Endothelial cell of hepatic sinusoid (primary cell): ENCODE data around the gene CDK17.
"Not testable (repeated sequence)": the region's sequence is repeated elsewhere in the genome, so short reads cannot be mapped to it uniquely, and the experiment has no call there.

Source experiments
- in situ Hi-C: cut with HindIII; loops from 2 replicates; pipeline ENCODE4 v1.10.0; 2017; ENCODE audit warnings: low sequenced_read_pairs

CDK17 gene

DNA sequence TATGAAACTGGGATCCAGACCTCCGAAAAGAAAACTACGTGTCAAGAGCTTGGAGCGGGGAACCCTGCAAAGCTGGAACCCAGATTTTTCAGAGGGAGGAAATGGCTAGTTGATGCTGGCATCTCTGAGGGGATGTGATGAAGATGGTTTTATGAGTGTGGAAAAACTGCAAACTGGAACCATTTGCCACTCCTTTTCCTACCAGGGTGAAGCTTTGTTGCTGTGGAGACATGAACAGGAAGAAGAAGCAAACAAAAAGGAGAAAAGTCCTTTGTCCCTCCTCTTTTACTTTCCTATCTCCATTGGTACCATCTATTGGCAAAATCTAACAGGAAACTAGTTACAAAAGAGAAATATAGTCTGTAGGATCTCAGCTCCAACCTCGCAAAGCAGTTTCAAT is 39.2 kb downstream of the CDK17 start:
- in situ Hi-C loops = no loop called here

DNA sequence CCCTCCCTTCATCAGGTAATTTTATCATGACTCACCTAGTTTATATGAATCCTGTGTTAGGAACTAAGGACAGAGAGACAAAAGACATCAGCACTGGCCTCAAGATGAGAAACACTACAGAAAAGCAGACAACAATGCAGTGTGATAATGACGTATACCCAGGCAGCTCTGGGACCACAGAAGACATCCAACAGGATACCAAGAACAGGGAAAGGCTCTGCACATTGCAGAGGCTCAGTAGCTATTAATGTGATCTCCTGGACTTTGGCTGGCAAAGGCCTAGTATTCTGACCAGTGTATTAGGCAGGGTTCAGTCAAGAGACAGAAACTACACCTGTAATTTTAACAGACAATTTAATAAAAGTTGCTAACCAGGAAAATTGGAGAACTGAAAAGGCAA is 39.7 kb downstream of the CDK17 start:
- in situ Hi-C loops = no loop called here

DNA sequence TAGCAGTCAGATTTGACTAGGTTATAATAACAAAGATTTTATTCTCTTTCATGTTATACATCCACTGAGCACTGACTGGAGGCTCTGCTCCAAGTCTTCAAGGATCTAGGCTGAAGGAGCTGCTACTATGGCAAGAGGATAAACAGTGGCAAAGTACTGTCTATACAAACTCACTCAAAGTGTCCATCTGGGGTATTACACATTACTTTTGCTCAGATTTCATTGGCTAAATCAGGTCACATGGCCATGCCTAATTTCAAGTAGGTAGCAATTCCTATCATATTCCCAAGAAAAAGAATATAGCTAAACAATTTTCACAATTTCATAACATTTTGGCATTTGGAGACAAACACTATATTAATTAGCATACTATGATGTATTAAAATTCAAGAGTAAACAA is 40.9 kb downstream of the CDK17 start:
- in situ Hi-C loops = no loop called here

DNA sequence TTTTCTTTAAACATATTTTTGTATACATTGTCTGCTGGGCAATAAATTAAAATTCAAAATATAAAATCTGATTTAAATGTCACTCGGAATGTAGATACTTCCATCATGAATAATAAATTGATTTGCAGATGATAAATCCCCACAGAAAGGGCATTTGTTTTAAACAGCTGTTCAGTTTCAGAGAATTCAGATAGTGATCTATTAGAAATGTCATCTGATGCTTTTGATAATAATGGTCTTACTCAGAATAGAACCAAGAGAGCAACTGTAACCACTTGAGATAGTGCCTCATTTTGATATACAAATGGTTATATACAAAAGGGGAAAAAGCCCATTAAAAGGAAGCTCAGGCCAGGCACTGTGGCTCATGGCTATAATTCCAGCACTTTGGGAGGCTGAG is 43.4 kb downstream of the CDK17 start:
- in situ Hi-C loops = no loop called here

DNA sequence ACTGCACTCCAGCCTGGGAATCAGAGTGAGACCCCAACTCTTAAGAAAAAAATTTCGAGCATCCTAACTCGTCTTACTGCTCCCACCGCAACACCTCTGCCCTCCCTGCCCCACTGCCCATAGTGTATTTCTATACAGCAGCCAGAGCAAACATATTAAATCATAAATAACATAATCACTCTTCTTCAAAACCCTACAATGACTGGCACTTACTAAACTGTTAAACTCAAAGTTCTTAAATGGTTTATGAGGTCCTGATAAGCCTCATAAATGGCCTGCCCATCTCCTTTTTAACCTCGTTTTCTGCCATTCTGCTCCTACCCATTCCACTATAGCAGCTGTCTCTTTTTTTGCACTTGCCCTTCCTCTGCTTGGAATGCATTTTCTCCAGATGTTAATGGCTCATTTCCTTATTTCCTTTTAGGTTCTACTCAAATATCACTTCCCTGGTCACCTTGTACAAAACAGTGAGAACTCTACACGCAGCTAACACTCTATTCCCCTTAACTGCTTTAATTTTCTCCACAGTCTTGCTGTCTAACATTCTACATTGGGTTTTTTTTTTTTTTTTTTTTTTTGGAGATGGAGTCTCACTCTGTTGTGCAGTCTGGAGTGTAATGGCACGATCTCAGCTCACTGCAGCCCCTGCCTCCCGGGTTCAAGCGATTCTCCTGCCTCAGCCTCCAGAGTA is 45.2 kb downstream of the CDK17 start:
- in situ Hi-C loops = no loop called here

DNA sequence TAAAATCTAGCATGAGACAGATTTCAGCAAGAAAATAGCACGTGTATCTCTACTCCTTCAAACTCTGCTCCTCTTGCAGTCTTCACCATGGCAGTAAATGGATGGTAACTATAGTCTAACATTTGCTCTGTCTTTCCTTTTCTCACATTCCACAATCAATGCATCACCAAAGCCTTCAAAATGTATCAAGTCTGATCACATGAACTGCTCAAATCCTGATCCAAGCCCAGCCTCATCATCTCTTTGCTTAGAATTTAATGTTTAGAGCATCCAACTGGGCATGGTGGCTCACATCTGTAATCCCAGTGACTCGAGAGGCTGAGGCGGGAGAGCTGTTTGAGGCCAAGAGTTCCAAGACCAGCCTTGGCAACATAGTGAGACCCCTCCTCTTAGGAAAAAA is 45.9 kb downstream of the CDK17 start:
- in situ Hi-C loops = no loop called here

DNA sequence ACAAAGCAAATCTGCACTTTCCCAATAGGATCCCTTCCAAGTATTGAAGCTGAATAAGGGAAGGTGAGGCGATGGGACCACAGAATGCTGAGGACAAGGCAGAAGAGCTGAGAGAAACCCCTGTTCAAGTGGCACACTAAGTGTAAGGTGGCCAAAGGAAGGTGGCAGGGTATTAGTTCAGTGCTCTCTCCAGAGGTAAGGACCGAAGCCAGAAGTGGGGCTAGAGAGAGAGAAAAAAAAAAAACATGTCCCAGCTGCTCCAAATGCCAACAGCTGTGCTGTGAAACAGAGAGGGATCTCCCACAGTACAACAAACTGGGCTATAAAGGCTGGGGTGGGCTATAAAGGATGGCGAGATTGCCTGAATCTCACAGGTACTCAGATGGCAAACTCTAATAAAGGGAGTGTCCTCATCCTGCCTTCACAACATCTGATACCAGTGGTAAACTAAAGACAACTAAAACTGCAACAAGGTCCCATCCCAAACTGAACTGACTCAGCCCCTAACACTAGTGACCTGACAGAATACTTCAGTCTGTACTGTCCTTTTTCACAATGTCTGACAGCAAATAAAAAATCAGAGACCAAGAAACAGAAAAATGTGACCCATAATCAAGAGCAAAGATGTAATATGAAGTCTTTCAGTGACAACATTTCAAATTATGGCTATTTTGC is 47.9 kb downstream of the CDK17 start:
- in situ Hi-C loops = no loop called here

DNA sequence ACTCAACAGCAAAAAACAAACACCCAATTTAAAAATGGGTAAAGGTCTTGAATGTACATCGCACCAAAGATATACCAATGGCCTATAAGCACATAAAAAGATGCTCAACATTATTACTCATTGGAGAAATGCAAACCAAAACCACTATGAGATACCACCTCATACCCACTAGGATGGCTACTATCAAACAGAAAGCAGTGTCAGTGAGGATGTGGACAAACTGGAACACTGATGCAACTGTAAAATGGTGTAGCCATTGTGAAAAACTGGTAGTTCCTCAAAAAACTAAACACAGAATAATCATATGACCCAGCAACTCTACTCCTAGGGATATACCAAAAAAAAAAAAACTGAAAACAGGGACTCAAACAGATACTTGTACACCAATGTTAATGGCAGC is 49.3 kb downstream of the CDK17 start:
- in situ Hi-C loops = no loop called here

DNA sequence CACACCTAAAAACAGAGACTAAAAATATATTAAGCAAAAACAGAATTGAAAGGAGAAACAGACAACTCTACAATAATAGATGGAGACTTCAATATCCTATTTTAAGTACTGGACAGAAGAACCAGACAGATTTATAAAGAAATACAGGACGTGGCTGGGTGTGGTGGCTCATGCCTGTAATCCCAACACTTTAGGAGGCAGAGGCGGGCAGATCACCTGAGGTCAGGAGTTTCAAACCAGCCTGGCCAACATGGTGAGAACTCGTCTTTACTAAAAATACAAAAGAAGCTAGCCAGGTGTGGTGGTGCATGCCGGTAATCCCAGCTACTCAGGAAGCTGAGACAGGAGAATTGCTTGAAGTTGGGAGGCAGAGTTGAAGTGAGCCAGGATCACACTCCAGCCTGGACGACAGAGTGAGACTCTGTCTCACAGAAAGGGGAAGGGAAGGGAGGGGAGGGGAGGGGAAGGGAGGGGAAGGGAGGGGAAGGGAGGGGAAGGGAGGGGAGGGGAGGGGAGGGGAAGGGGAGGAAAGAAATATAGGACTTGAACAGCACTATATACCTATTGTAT is 53.0 kb downstream of the CDK17 start:
- in situ Hi-C loops = no loop called here

DNA sequence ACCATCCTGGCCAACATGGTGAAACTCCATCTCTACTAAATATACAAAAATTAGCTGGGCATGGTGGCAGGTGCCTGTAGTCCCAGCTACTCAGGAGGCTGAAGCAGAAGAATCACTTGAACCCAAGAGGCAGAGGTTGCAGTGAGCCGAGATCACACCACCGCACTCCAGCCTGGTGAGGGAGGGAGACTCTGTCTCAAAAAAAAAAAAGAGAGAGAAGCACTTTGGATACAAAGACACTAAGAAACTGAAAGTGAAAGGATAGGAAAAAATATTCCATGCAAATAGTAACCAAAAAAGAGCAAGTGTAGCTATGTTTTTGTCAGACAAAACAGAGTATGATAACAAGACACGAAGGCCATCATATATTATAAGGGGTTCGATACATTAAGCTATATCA is 53.5 kb downstream of the CDK17 start:
- in situ Hi-C loops = not testable (repeated sequence)

DNA sequence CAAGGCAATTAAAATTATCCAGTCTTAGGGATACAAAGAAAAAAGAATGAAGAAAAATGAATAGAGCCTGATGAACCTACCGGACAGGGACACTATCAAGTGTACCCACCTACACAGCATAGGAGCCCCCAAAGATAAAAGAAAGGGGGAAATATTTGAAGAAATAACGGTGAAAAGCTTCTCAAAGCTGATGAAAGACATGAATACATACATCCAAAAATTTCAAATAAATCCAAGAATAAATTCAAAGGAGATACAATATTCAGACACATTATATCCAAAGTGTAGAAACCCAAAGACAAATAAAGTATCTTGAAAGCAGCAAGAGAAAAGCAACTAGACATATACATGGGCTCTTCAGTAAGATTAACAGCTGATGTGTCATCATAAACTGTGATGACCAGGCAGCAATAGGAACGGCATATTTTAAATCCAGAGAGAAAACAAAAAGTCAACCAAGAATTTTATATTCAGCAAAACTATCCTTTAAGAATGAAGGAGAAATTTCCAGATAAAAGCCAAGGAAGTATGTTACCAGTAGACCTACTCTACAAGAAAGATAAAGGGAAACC is 56.0 kb downstream of the CDK17 start:
- in situ Hi-C loops = no loop called here

DNA sequence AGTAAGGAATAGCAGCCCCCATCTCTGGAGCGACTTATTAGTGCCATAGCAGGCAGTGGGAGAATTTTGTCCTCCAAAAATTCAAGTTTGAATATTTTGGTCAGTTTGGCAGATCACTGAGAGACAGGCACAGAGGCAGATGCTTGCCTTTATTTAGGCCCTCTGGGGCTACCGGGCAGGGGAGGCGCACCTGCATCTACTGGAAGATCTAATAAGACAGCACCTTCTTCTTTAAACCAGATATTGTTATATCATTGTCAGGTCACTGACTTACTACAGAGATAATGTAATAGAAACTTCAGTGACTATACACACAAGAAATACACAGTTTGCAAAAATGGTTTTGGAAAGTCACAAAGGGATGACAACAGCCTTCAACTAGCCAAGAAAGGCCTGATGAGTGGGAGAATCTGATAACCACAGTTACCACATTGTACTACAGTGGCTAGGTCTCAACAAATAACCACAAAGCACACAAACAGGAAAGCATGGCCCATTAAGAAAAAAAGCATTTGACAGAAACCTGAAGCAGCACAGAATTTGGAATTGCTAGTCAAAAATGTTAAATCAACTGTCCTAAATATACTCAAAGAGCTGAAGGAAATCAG is 56.8 kb downstream of the CDK17 start:
- in situ Hi-C loops = no loop called here

DNA sequence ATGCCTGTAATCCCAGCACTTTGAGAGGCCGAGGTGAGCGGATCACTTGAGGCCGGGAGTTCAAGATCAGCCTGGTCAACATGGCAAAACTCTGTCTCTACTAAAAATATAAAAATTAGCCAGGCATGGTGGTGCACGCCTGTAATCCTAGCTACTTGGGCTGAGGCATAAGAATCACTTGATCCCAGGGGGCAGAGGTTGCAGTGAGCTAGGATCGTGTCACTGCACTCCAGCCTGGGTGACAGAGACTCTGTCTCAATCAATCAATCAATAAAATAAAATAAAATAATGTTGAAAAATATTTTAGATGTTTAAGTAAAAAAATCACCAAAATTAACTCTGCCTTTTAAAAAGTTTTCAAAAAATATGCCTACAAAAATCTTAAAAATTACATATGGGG is 60.6 kb downstream of the CDK17 start:
- in situ Hi-C loops = not testable (repeated sequence)

DNA sequence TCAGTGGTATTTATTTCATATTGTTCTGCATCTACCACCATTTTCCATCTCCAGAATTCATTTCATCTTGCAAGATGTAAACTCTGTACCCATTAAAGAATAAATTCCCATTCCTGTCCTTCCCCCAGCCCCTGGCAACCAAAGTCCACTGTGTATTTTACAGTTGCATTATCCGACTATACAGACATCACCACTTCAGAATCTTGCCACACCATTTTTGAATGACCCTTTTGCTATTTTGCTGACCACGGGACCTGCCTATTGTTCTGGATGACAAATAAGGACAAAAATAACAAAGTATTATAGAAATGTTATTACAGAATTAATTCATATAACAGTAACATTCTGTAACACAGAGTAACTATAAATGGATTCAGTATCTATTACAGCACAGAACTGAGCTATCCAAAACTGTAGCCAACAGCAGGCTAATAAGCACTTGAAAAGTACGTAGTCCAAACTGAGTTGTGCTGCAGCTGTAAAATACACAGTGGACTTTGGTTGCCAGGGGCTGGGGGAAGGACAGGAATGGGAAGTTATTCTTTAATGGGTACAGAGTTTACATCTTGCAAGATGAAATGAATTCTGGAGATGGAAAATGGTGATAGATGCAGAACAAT is 61.3 kb downstream of the CDK17 start:
- in situ Hi-C loops = no loop called here

DNA sequence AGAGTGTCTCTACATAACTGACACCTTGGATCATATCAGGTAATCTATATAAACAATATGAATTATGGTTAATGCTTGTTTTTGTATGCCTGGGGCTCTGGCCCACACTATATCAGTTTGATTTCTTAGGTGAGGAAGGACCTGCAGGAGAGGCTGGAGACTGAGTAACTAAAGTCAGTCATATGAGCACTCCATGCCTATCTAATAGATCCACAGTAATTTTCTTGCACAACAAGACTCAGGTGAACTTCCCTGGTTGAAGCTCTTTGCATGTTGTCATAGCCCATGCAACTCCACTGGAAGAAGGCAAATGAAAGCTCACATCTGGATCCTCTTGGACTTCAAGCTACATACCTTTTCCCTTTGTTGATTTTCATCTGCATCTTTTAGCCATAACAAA is 62.3 kb downstream of the CDK17 start:
- in situ Hi-C loops = no loop called here

DNA sequence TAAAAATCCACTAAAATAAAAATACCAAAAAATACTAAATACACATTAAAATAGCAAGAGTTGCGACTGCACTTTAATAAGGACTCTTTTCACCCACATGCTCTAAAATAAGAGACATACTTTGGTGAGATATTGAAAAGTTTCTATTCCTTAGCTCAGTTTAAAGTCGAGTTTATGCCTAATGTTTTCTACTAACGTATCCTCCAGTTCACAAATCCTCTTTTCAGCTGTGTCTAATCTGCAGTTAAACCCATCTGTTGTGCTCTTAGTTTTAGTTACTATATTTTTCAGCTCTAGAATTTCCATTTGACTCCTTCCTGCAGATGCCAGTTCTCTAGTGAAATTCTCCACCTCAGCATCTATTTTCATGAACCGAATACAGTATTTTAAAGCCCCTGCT is 63.8 kb downstream of the CDK17 start:
- in situ Hi-C loops = no loop called here

DNA sequence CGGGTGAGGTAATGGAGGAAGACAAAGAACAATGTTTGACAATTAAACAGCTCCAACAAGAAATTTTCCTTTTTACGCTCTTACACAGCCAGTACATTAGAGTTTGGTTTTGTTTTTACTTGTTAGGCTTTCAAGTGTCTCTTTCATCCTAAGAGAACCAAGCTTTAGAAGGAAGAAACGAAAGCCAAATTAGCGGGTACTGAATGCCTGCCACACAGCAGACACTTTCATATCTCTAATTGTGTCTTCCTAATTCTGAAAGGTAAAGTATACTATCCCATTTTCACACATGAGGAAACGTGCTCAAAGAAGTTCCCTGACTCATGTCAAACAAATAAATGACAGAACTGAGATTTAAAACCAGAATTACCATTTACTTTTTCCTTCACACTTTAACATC is 65.0 kb downstream of the CDK17 start:
- in situ Hi-C loops = no loop called here

DNA sequence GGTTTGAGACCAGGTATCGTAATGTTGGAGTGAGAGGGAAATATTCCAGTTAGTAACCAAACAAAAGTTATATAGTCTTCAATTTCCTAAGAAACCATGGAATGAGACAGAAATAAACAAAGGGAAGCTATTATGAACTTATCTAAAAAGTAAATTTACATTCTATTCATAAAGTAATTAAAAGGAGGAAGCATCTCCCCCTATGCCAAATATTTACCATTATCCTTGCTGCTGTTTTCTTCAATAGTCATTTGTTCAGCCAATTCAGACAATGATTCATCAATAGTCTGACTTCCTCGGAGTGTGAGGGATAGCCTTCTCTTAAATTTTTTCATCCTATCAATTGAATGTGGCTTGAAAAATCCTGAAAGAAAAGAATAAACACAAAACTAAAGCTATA is 65.7 kb downstream of the CDK17 start:
- in situ Hi-C loops = no loop called here

DNA sequence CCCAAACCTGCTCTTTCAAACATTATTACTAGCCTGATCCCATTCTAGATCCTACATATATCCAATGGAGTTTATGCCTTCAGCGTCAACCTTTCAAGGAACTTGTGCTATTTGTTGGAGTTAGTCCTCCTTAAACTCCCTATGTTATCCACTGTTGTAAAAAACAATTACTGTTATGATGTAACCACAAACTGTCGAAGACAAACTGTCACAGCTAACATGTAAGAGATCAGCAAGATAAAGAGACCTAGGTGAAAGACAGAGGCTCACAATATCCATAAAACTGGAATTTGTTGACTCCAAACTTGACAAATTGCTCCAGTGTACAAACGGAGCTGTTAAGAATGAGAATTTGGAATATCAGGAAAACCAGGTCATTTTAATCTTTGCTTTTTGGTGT is 70.7 kb downstream of the CDK17 start:
- in situ Hi-C loops = no loop called here

DNA sequence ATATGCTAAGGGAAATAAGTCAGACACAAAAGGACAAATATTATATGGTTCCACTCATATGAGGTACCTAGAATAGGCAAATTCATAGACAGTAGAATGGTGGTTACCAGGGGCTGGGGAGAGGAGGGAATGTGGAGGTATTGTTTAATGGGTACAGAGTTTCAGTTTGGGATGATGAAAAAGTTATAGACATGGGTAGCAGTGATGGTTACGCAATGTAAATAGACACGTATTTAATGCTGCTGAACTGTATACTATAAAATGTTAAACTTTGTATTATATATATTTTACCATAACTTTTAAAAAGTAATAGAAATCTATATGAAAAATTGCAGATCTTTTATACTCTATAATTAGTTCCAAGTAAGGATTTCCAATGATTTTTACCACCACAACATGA is 71.2 kb downstream of the CDK17 start:
- in situ Hi-C loops = no loop called here

DNA sequence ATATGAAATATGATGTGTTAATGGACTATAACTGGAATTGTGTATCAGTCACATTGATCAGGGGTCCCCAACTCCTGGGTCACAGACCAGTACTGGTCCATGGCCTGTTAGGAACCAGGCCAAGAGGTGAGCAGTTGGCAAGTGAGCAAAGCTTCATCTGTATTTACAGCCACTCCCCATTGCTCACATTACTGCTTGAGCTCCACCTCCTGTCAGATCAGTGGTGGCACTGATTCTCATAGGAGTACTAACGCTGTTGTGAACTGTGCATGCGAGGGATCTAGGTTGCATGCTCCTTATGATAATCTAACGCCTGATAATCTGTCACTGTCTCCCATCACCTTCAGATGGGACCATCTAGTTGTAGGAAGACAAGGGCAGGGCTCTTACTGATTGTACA is 72.3 kb downstream of the CDK17 start:
- in situ Hi-C loops = no loop called here
